A549 (cell line): Measurements from ENCODE around the gene RAB26. TPM values are rescaled to one million over a fixed set of nuclear protein-coding genes. Genes with fewer than 3 reads are reported as not detected.

ENCODE experiments used
- ATAC-seq, 2 experiments: fragments of 200-7000 bp in 1 of 2; fragments of >200 bp in 1 of 2; cut with Nextera tagmentation in 1 of 2; cut with Tn5 transposase in 1 of 2; 3 replicates each; pipeline versions ENCODE4 v1.8.0 to v1.9.1; 2018 to 2020; ENCODE audit warnings: mild to moderate bottlenecking in 1 of 2, moderate library complexity in 1 of 2
- CTCF ChIA-PET: fragments of 300-600 bp; sonication (Branson Sonifier 250); formaldehyde crosslinking; extraction: SDS; loops from one replicate; lab custom pipeline; 2021; ENCODE audit warnings: antibody characterized with exemption, inconsistent platforms; lab: Yijun Ruan, JAX
- POLR2A ChIA-PET: fragments of 350-600 bp; formaldehyde crosslinking; extraction: SDS; loops from one replicate; lab custom pipeline; 2021; ENCODE audit warnings: antibody characterized with exemption, inconsistent platforms; lab: Yijun Ruan, JAX
- DNase-seq, 2 experiments: peaks; one replicate each; pipeline versions ENCODE4 v3.0.0 to v3.0.0-alpha.2; 2011 to 2016; ENCODE audit warnings: low read depth in 1 of 2, low spot score in 1 of 2
- FAIRE-seq: peaks from 2 replicates; lab custom pipeline; 2011; peaks lifted over from hg19 to GRCh38; lab: Jason Lieb, UNC
- H3K27ac ChIP-seq, 2 experiments: fragments of >200 bp; sonication (Bioruptor Twin); formaldehyde crosslinking; 3 replicates each; pipeline ENCODE4 v1.5.1; 2016 to 2017
- H3K4me1 ChIP-seq: fragments of >200 bp; sonication (Bioruptor Twin); formaldehyde crosslinking; 3 replicates; pipeline ENCODE4 v1.6.1; 2016
- H3K4me2 ChIP-seq: fragments of >200 bp; sonication (Bioruptor Twin); formaldehyde crosslinking; 3 replicates; pipeline ENCODE4 v1.6.1; 2016
- H3K4me3 ChIP-seq: fragments of >200 bp; sonication (Bioruptor Twin); formaldehyde crosslinking; 3 replicates; pipeline ENCODE4 v1.5.1; 2016
- H3K9me3 ChIP-seq: fragments of >200 bp; sonication (Bioruptor Twin); formaldehyde crosslinking; 3 replicates; pipeline ENCODE4 v1.6.1; 2016
- CBX2 ChIP-seq: fragments of 200-600 bp; sonication (generic); IDR thresholded peaks from 2 replicates; pipeline ENCODE4 v1.6.1; 2016; ENCODE audit warnings: low read depth, mild to moderate bottlenecking, borderline replicate concordance
- CBX8 ChIP-seq: fragments of 200-600 bp; sonication (generic); IDR thresholded peaks from 2 replicates; pipeline ENCODE4 v1.6.1; 2016
- CEBPB ChIP-seq, 2 experiments: fragments of >200 bp in 1 of 2; sonication (Bioruptor Twin) in 1 of 2; formaldehyde crosslinking in 1 of 2; IDR thresholded peaks; 2 replicates each; pipeline ENCODE4 v1.6.1; 2012 to 2016
- CHD2 ChIP-seq: fragments of 150-350 bp; IDR thresholded peaks from 2 replicates; pipeline ENCODE4 v1.6.1; 2014; ENCODE audit warnings: low read length; ENCODE audit not compliant: partially characterized antibody
- CHD4 ChIP-seq: fragments of 200-600 bp; sonication (generic); IDR thresholded peaks from 2 replicates; pipeline ENCODE4 v1.6.1; 2016; ENCODE audit warnings: antibody characterized with exemption, mild to moderate bottlenecking, borderline replicate concordance
- E2F6 ChIP-seq: IDR thresholded peaks from 2 replicates; pipeline ENCODE4 v1.6.1; 2012; ENCODE audit warnings: low read depth, borderline replicate concordance
- EP300 ChIP-seq, 2 experiments: fragments of >200 bp; sonication (Bioruptor Twin); formaldehyde crosslinking; IDR thresholded peaks; 2 replicates in 1 of 2; 3 replicates in 1 of 2; pipeline ENCODE4 v1.6.1; 2016 to 2017
- FOSL2 ChIP-seq, 2 experiments: fragments of 450-650 bp in 1 of 2; fragments of >200 bp in 1 of 2; sonication (Bioruptor Twin) in 1 of 2; formaldehyde crosslinking; IDR thresholded peaks; 2 replicates each; pipeline versions ENCODE4 v1.5.0 to v1.6.1; 2016 to 2020; ENCODE audit warnings: mild to moderate bottlenecking in 1 of 2, moderate library complexity in 1 of 2
- GATA3 ChIP-seq: IDR thresholded peaks from 2 replicates; pipeline ENCODE4 v1.6.1; 2012; ENCODE audit warnings: borderline replicate concordance
- HDAC2 ChIP-seq: fragments of 200-600 bp; sonication (generic); IDR thresholded peaks from 2 replicates; pipeline ENCODE4 v1.6.1; 2016
- HEYL ChIP-seq: fragments of 250-450 bp; sonication (Bioruptor Pico); IDR thresholded peaks from 2 replicates; pipeline ENCODE4 v1.8.0; 2021; ENCODE audit warnings: mild to moderate bottlenecking, moderate library complexity
- KDM5A ChIP-seq: fragments of 200-600 bp; sonication (generic); IDR thresholded peaks from 2 replicates; pipeline ENCODE4 v1.6.1; 2016; ENCODE audit warnings: antibody characterized with exemption, mild to moderate bottlenecking
- MAFK ChIP-seq: fragments of 450-650 bp; IDR thresholded peaks from 2 replicates; pipeline ENCODE4 v1.6.1; 2014; ENCODE audit not compliant: partially characterized antibody
- MAZ ChIP-seq: fragments of 150-350 bp; IDR thresholded peaks from 2 replicates; pipeline ENCODE4 v1.6.1; 2014; ENCODE audit warnings: antibody characterized with exemption, low read depth, low read length, borderline replicate concordance
- NR3C1 ChIP-seq: fragments of >200 bp; sonication (Bioruptor Twin); formaldehyde crosslinking; IDR thresholded peaks from 3 replicates; pipeline ENCODE4 v1.6.1; 2017
- POLR2AphosphoS2 ChIP-seq: conservative IDR thresholded peaks from 2 replicates; pipeline ENCODE4 v1.6.1; 2012; ENCODE audit warnings: low read length, improper control_type of control experiment, inconsistent platforms
- RAD21 ChIP-seq, 2 experiments: fragments of >200 bp in 1 of 2; sonication (Bioruptor Twin) in 1 of 2; formaldehyde crosslinking in 1 of 2; IDR thresholded peaks in 1 of 2; conservative IDR thresholded peaks in 1 of 2; 2 replicates in 1 of 2; 3 replicates in 1 of 2; pipeline ENCODE4 v1.6.1; 2012 to 2018; ENCODE audit warnings: inconsistent platforms in 1 of 2
- REST ChIP-seq: fragments of 200-600 bp; sonication (generic); IDR thresholded peaks from 2 replicates; pipeline ENCODE4 v1.6.1; 2016; ENCODE audit warnings: antibody characterized with exemption, mild to moderate bottlenecking, moderate library complexity
- SMC3 ChIP-seq: fragments of >200 bp; sonication (Bioruptor Twin); formaldehyde crosslinking; IDR thresholded peaks from 3 replicates; pipeline ENCODE4 v1.6.1; 2018; ENCODE audit warnings: inconsistent platforms
- TFCP2L1 ChIP-seq: fragments of 250-450 bp; sonication (Bioruptor Pico); IDR thresholded peaks from 2 replicates; pipeline ENCODE4 v1.5.0; 2021; ENCODE audit warnings: mild to moderate bottlenecking
- ZFP36 ChIP-seq: fragments of 450-650 bp; IDR thresholded peaks from 2 replicates; pipeline ENCODE4 v1.6.1; 2014; ENCODE audit warnings: borderline replicate concordance; ENCODE audit not compliant: partially characterized antibody
- ZSCAN20 ChIP-seq: fragments of 250-450 bp; sonication (Bioruptor Pico); IDR thresholded peaks from 2 replicates; pipeline ENCODE4 v1.8.0; 2022; ENCODE audit warnings: mild to moderate bottlenecking, moderate library complexity
- WGBS: methylation state at CpG from one replicate; pipeline ENCODE4 v1.1.6; 2017; ENCODE audit errors: missing lambda C conversion rate; 5-methylcytosine and 5-hydroxymethylcytosine counted together
- polyA plus RNA-seq, 4 experiments: library from polyadenylated mRNA; depleted of rRNA in 3 of 4; stranded (reverse); fragments of >200 nt; fragmentation: RNase III in 1 of 4; extraction: RNeasy Plus Mini Kit Qiagen cat#74134 plus additional on column Dnase treatment in 1 of 4; gene quantifications; 2 replicates in 3 of 4; 3 replicates in 1 of 4; pipeline ENCODE4 v1.2.3, GENCODE V29; 2011 to 2017
- TF ChIP-seq, protein P1 (sequence below): fragments of 450-650 bp; IDR thresholded peaks from 2 replicates; pipeline ENCODE4 v1.6.1; 2014; ENCODE audit warnings: antibody characterized with exemption
- TF ChIP-seq, protein P2 (sequence below): IDR thresholded peaks from 2 replicates; pipeline ENCODE4 v1.6.1; 2012

RAB26 gene
- polyA plus RNA-seq, 2 of the 4 experiments (the other 2 are of a cell fraction) = 6.7 TPM

DNA sequence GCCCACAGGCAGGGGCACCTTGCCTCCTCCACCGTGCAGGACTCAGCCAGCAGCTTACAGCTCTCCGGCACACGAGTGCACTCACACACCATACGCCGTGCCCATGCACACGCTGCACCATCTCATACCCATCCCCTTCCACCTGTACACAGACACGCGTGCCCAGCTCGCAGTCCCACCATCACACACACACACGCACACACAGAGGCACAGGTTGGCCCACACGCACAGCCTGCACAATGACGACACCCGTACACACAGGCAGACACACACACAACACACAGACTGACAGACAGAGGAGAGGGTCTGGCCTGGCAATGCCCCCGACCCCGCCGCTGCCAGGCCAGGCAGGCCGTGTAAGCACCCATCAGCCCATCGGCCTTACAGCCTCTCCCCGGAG is 35.9 kb downstream of the RAB26 start:
- no peaks in the 10 kb centered on the region for H3K4me1 ChIP-seq
- 87% methylated on average over 19 of the region's 19 CpGs for WGBS
- CTCF ChIA-PET = interaction anchor here (2.7 kb wide), 1 partner anchor 11 kb away, joined by 19 read pairs; no protein-coding TSS in a partner anchor
- no peaks in the 10 kb centered on the region for H3K9me3 ChIP-seq
- DNase-seq = no peak
- no peak overlapping the region for H3K27ac ChIP-seq
- peak in 1 of 2 experiments; percentile 2; a peak in 1 of 6 replicates for ATAC-seq
- no peak for FAIRE-seq
- H3K4me3 ChIP-seq = no peak overlapping the region
- H3K4me2 ChIP-seq = no peak overlapping the region
- TF ChIP-seq GATA3 = no peak
- no peak for TF ChIP-seq CEBPB (IDR thresholded peaks at IDR 0.05)
- TF ChIP-seq ZSCAN20 = no peak
- no peak for TF ChIP-seq POLR2AphosphoS2
- TF ChIP-seq SMC3 = no peak
- TF ChIP-seq CBX2 = no peak
- TF ChIP-seq, protein P1, sequence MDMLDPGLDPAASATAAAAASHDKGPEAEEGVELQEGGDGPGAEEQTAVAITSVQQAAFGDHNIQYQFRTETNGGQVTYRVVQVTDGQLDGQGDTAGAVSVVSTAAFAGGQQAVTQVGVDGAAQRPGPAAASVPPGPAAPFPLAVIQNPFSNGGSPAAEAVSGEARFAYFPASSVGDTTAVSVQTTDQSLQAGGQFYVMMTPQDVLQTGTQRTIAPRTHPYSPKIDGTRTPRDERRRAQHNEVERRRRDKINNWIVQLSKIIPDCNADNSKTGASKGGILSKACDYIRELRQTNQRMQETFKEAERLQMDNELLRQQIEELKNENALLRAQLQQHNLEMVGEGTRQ = no peak
- TF ChIP-seq CHD4 = no peak
- no peak for TF ChIP-seq TFCP2L1 (CRISPR knock-in tag)
- no peak for TF ChIP-seq MAFK
- POLR2A ChIA-PET = interaction anchor here (1.5 kb wide), 1 partner anchor 29 kb away, joined by 3 read pairs; the partner anchor contains the start of gene TRAF7

- TF ChIP-seq EP300 (IDR thresholded peaks at IDR 0.05) (no peak), FOSL2 (IDR thresholded peaks at IDR 0.05) (no peak), FOSL2 (CRISPR knock-in tag; IDR thresholded peaks at IDR 0.05) (no peak)
- Histone ChIP-seq H3K4me2 (no peak overlapping the region), H3K4me1 (no peaks in the 10 kb centered on the region), H3K27ac (no peak overlapping the region), H3K9me3 (no peaks in the 10 kb centered on the region), H3K4me3 (no peak overlapping the region)
- 81% methylated on average over 17 of the region's 20 CpGs for WGBS
- DNase-seq = no peak
- ChIA-PET POLR2A (interaction anchor here (1.5 kb wide), 1 partner anchor 29 kb away, joined by 3 read pairs; the partner anchor contains the start of gene TRAF7), CTCF (interaction anchor here (2.7 kb wide), 1 partner anchor 10 kb away, joined by 19 read pairs; no protein-coding TSS in a partner anchor)
- FAIRE-seq = no peak
- ATAC-seq = peak in 1 of 2 experiments; percentile 5; a peak in 1 of 6 replicates
These were observed 36.5 kb downstream of the RAB26 start for GRCh38 chr16:2184962-2185361.

DNA sequence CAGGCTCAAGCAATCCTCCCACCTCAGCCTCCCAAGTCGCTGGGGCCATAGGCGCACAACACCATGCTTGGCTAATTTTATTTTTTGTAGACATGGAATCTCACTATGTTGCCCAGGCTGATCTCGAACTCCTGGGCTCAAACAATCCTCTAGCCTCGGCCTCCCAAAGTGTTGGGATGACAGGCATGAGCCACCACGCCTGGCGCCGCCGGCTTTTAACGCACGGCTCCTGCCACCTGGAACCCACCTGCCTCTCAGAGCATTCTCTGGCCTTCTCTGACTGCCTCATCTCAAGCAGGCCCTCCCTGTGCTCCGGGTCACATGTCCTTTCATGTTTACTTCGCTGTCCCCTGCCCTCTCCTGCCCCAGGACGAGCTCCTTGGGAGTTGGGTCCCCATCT is 37.6 kb downstream of the RAB26 start:
- CTCF ChIA-PET = interaction anchor here (2.7 kb wide), 1 partner anchor 9 kb away, joined by 19 read pairs; no protein-coding TSS in a partner anchor
- Histone ChIP-seq H3K9me3 (no peaks in the 10 kb centered on the region), H3K4me2 (no peak overlapping the region), H3K4me1 (no peaks in the 10 kb centered on the region), H3K27ac (no peak overlapping the region), H3K4me3 (no peak overlapping the region)
- POLR2A ChIA-PET = no interaction called here
- FAIRE-seq (no peak), DNase-seq (no peak), ATAC-seq (no peak)
- TF ChIP-seq HEYL (CRISPR knock-in tag) = no peak
- TF ChIP-seq MAZ = no peak
- TF ChIP-seq CBX8 = no peak
- TF ChIP-seq NR3C1 = no peak
- TF ChIP-seq HDAC2 = no peak
- no peak for TF ChIP-seq ZFP36
- no peak for TF ChIP-seq KDM5A
- no peak for TF ChIP-seq E2F6
- TF ChIP-seq REST = no peak
- TF ChIP-seq CHD2 = no peak
- no peak for TF ChIP-seq RAD21 (conservative IDR thresholded peaks at IDR 0.05 in 1 of 2, IDR thresholded peaks at IDR 0.05 in 1 of 2)
- TF ChIP-seq, protein P2, sequence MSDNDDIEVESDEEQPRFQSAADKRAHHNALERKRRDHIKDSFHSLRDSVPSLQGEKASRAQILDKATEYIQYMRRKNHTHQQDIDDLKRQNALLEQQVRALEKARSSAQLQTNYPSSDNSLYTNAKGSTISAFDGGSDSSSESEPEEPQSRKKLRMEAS = no peak
- WGBS = 83% methylated on average over 13 of the region's 13 CpGs
